Measurements from ENCODE around the gene KRTAP4-3. TPM values are rescaled to one million over a fixed set of nuclear protein-coding genes. Genes with fewer than 3 reads are reported as not detected.
A peak's percentile ranks its signal among the peaks of the same experiment; 100 is the strongest.
"Not testable (repeated sequence)": the region's sequence is repeated elsewhere in the genome, so short reads cannot be mapped to it uniquely, and the experiment has no call there.

Gene KRTAP4-3
- not detected in 2 replicates for total RNA-seq (2014; rRNA removed; shearing (Covaris generic))

- Histone ChIP-seq H3K27ac (no peak within 1 kb of the TSS), H3K9me3 (replicated peaks) (no peaks in the 10 kb centered on the region), H3K4me3 (no peak within 1 kb of the TSS), H3K4me1 (no peaks in the 10 kb centered on the region), H3K27me3 (no peaks in the 10 kb centered on the region), H3K36me3 (no peaks in the 10 kb centered on the region)
- no peak for DNase-seq
These were observed at the start of gene KRTAP4-3 for GRCh38 chr17:41168121-41168520. Gene KRTAP4-3 (minus strand): TSS chr17:41168221. CDS start chr17:41168172, 49 bp downstream.

DNA sequence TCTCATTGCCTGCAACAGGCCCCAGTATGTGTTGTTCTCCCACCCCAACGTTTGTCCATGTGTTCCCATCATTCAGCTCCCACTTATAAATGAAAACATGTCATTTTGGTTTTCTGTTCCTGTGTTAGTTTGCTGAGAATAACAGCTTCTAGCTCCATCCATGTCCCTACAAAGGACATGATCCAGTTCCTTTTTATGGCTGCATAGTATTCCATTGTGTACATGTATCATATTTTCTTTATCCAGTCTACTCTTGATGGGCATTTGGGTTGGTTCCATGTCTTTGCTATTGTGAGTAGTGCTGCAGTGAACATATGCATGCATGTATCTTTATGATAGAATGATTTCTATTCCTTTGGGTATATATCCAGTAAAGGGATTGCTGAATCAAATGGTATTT lies 47.7 kb upstream of the KRTAP4-3 start:
- Histone ChIP-seq H3K27ac (no peak overlapping the region), H3K4me3 (no peak overlapping the region), H3K4me1 (peaks cover 11% of the 10 kb centered on the region), H3K36me3 (no peaks in the 10 kb centered on the region), H3K9me3 (replicated peaks) (no peaks in the 10 kb centered on the region), H3K27me3 (no peaks in the 10 kb centered on the region)
- DNase-seq: no peak

GRCh38 chr17:41212524-41213169 lies 44.6 kb upstream of the KRTAP4-3 start:
- H3K4me1 ChIP-seq: peaks cover 11% of the 10 kb centered on the region
- no peak overlapping the region for H3K27ac ChIP-seq
- H3K9me3 ChIP-seq (replicated peaks): no peaks in the 10 kb centered on the region
- H3K27me3 ChIP-seq: no peaks in the 10 kb centered on the region
- no peak overlapping the region for H3K4me3 ChIP-seq
- peak in 1 of 2 experiments; percentile 9 for DNase-seq
- H3K36me3 ChIP-seq: no peaks in the 10 kb centered on the region

GRCh38 chr17:41211845-41212466 lies 43.9 kb upstream of the KRTAP4-3 start:
- Histone ChIP-seq H3K9me3 (replicated peaks) (no peaks in the 10 kb centered on the region), H3K4me3 (no peak overlapping the region), H3K36me3 (no peaks in the 10 kb centered on the region), H3K4me1 (peaks cover 11% of the 10 kb centered on the region), H3K27me3 (no peaks in the 10 kb centered on the region), H3K27ac (no peak overlapping the region)
- DNase-seq: peak; percentile 53 to 77

GRCh38 chr17:41199421-41200078 lies 31.5 kb upstream of the KRTAP4-3 start:
- DNase-seq: no peak
- no peaks in the 10 kb centered on the region for H3K36me3 ChIP-seq
- H3K4me3 ChIP-seq: no peak overlapping the region
- no peak overlapping the region for H3K27ac ChIP-seq
- H3K27me3 ChIP-seq: no peaks in the 10 kb centered on the region
- peaks cover 3% of the 10 kb centered on the region; the same call in 1 of the 2 replicates for H3K9me3 ChIP-seq (replicated peaks)
- H3K4me1 ChIP-seq: no peaks in the 10 kb centered on the region

DNA sequence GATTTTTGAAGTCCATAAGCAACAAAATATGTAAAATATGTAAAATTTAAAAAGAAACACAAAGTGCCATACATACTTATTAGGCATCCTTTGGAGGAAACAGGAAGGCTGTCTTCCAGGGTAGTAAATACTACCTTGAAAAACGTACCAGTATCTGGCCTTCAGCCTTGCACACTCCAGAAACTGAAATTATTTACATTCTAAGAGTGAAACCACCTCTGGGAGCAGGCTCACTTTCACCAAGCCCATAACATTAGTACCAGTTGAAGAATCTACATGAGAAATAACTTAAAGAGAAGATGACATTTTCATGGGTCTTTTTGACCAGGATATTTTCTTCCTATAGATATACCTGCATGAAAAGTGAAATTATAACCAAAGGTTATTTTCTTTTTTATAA lies 28.0 kb upstream of the KRTAP4-3 start:
- DNase-seq: no peak
- H3K27ac ChIP-seq: no peak overlapping the region
- H3K4me3 ChIP-seq: no peak overlapping the region
- H3K9me3 ChIP-seq (replicated peaks): peaks cover 3% of the 10 kb centered on the region
- H3K4me1 ChIP-seq: no peaks in the 10 kb centered on the region; the same call in 1 of the 2 replicates
- no peaks in the 10 kb centered on the region for H3K36me3 ChIP-seq
- no peaks in the 10 kb centered on the region for H3K27me3 ChIP-seq

DNA sequence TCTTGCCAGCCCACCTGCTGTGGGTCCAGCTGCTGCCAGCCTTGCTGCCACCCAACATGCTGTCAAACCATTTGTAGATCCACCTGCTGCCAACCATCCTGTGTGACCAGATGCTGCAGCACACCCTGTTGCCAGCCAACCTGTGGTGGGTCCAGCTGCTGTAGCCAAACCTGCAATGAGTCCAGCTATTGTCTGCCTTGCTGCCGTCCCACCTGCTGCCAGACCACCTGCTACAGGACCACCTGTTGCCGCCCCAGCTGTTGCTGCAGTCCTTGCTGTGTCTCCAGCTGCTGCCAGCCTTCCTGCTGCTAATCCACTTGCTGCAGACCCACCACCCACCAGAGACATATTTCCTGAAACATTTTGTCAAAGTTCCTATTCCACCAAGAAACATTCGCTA lies 22.3 kb upstream of the KRTAP4-3 start:
- Histone ChIP-seq H3K4me3 (no peak overlapping the region), H3K9me3 (replicated peaks) (peaks cover 3% of the 10 kb centered on the region), H3K27ac (peak overlapping the region; percentile 45; the same call in 1 of the 2 replicates), H3K36me3 (no peaks in the 10 kb centered on the region), H3K27me3 (no peaks in the 10 kb centered on the region), H3K4me1 (peaks cover 14% of the 10 kb centered on the region)
- peak; percentile 68 to 78 for DNase-seq

DNA sequence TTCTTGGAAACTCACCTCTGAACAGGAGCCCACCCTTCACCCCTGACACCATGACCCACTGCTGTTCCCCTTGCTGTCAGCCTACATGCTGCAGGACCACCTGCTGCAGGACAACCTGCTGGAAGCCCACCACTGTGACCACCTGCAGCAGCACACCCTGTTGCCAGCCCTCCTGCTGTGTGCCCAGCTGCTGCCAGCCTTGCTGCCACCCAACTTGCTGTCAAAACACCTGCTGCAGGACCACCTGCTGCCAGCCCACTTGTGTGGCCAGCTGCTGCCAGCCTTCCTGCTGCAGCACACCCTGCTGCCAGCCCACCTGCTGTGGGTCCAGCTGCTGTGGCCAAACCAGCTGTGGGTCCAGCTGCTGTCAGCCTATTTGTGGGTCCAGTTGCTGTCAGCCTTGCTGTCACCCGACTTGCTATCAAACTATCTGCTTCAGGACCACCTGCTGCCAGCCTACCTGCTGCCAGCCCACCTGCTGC lies 21.9 kb upstream of the KRTAP4-3 start, which contains the start of gene KRTAP9-1:
Gene KRTAP9-1 (plus strand): TSS at position 51 of the 482 bp plus-strand sequence. CDS start 0 bp downstream, at position 51.
- not testable (repeated sequence) for H3K4me3 ChIP-seq
- peak in 1 of 2 experiments; percentile 11 for DNase-seq
- peak within 1 kb of the TSS; percentile 45; the same call in 1 of the 2 replicates for H3K27ac ChIP-seq

DNA sequence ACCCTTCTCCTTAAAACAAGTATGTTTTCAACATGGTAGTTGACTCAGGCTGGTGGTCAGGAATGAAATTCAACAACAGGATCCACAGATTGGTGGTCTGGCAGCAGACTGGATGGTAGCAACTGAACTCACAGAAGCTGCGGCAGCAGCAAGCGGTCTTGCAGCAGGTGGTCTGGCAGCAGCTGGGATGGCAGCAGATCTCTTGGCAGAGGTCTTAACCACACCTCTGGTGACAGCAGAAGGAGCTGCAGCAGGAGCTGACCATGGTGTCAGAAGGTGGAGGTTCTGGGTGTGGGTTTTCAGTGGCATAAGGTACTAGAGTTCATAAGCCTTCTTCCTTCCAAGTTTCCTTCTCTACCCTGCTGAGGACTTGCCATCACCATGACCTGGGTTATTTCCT lies 18.9 kb upstream of the KRTAP4-3 start:
- Histone ChIP-seq H3K9me3 (replicated peaks) (no peaks in the 10 kb centered on the region; the same call in 1 of the 2 replicates), H3K27me3 (no peaks in the 10 kb centered on the region)
- DNase-seq: peak; percentile 54 to 61

More for the DNA sequence above, 21.9 kb upstream of the KRTAP4-3 start, which contains the start of gene KRTAP9-1:
- H3K36me3 ChIP-seq; H3K9me3 ChIP-seq (replicated peaks); H3K27me3 ChIP-seq: not testable (repeated sequence)
- peaks cover 16% of the 10 kb centered on the region for H3K4me1 ChIP-seq

GRCh38 chr17:41185001-41185400 lies 17.0 kb upstream of the KRTAP4-3 start:
- H3K27me3 ChIP-seq: no peaks in the 10 kb centered on the region
- no peak overlapping the region for H3K4me3 ChIP-seq
- no peaks in the 10 kb centered on the region for H3K9me3 ChIP-seq (replicated peaks)
- no peak for DNase-seq
- H3K27ac ChIP-seq: peak overlapping the region; percentile 24; the same call in 1 of the 2 replicates
- no peaks in the 10 kb centered on the region for H3K36me3 ChIP-seq
- H3K4me1 ChIP-seq: peaks cover 24% of the 10 kb centered on the region

More for the DNA sequence above, 18.9 kb upstream of the KRTAP4-3 start:
- Histone ChIP-seq H3K36me3 (no peaks in the 10 kb centered on the region), H3K4me1 (peaks cover 30% of the 10 kb centered on the region), H3K27ac (no peak overlapping the region), H3K4me3 (no peak overlapping the region)

DNA sequence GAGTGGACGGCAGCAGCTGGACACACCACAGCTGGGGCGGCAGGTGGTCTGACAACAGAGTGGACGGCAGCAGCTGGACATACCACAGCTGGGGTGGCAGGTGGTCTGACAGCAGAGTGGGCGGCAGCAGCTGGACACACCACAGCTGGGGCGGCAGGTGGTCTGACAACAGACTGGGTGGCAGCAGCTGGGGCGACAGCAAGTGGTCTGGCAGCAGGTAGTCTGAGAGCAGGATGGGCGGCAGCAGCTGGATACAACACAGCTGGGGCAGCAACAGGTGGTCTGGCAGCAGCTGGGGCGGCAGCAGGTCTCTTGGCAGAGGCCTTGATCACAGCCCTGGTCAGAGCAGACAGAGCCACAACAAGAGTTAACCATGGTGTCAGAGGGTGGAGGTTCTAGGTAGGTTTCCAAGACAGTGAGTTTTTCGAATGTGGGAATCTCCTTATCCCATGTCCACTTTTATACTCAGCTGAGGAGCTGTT lies 16.5 kb upstream of the KRTAP4-3 start, which contains the start of gene KRTAP4-1:
Gene KRTAP4-1 (minus strand): TSS at position 432 of the 482 bp plus-strand sequence. CDS start 57 bp downstream, at position 375.
- Histone ChIP-seq H3K36me3 (no peaks in the 10 kb centered on the region), H3K27ac (peak within 1 kb of the TSS; percentile 45), H3K4me1 (peaks cover 24% of the 10 kb centered on the region), H3K27me3 (no peaks in the 10 kb centered on the region), H3K9me3 (replicated peaks) (no peaks in the 10 kb centered on the region), H3K4me3 (no peak within 1 kb of the TSS)
- peak; percentile 95 for DNase-seq

DNA sequence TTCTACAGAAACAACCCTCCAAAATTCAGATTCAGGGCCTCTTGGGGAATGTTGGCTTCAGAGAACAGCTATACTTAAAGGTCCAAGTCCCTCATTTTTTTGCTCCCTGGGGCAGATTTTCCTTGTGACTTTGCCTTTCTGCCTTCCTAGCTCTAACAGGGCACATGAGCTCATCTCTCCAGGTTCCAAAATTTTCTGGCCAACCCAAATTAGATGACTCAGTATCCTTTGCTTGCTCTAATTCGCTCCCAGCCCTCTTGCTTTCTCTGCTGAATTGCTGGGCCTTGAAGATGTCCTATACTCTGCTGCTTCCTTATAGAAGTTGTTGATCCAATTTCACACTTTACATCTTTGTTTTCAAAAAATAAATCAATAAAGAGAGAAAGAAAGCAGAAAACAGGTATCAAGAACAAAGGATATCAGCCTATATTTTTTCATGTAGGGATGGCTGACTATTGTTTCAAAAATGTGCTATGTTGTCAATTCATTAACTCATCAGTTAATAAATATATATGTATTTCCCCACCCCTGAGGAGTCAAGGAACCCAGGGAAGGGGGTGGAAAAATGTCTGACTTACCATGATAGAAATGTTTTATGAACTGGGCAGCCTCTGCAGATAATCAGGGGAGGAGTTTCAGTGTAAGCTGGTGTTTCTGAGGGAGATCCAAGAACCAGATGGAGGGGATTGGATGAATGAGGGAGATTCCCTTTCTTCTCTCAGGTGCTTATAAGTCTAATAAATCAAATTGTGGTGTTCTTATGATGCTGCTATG lies 11.0 kb upstream of the KRTAP4-3 start:
- peak overlapping the region; percentile 45; the same call in 1 of the 2 replicates for H3K27ac ChIP-seq
- no peaks in the 10 kb centered on the region for H3K36me3 ChIP-seq
- H3K4me1 ChIP-seq: peaks cover 21% of the 10 kb centered on the region
- no peaks in the 10 kb centered on the region for H3K27me3 ChIP-seq
- no peak overlapping the region for H3K4me3 ChIP-seq
- no peak for DNase-seq
- H3K9me3 ChIP-seq (replicated peaks): peaks cover 3% of the 10 kb centered on the region; the same call in 1 of the 2 replicates

- no peak overlapping the region for H3K4me3 ChIP-seq
- H3K9me3 ChIP-seq (replicated peaks): peaks cover 3% of the 10 kb centered on the region; the same call in 1 of the 2 replicates
- no peak for DNase-seq
- no peaks in the 10 kb centered on the region for H3K36me3 ChIP-seq
- no peaks in the 10 kb centered on the region for H3K27me3 ChIP-seq
- peaks cover 16% of the 10 kb centered on the region for H3K4me1 ChIP-seq
- peak overlapping the region; percentile 45 for H3K27ac ChIP-seq
These were observed 10.3 kb upstream of the KRTAP4-3 start for GRCh38 chr17:41178341-41178740.
